C4-2B (cell line): ENCODE data around the gene LETM1.
A peak's percentile ranks its signal among the peaks of the same experiment; 100 is the strongest.

ENCODE experiments used
- H3K27ac ChIP-seq: fragments of 450-650 bp; 2 replicates; pipeline ENCODE4 v1.5.1; 2017
- CTCF ChIP-seq: fragments of 450-650 bp; conservative IDR thresholded peaks from 2 replicates; pipeline ENCODE4 v1.5.1; 2017; ENCODE audit warnings: mild to moderate bottlenecking
- ZFX ChIP-seq: fragments of 450-650 bp; IDR thresholded peaks from 2 replicates; pipeline ENCODE4 v1.6.1; 2017

The LETM1 gene

GRCh38 chr4:1873291-1873690 is 17.3 kb upstream of the LETM1 start:
- no peak for TF ChIP-seq CTCF
- TF ChIP-seq ZFX: no peak
- no peak overlapping the region for H3K27ac ChIP-seq

- no peak overlapping the region for H3K27ac ChIP-seq
- no peak for TF ChIP-seq CTCF
- TF ChIP-seq ZFX: no peak
Measured at GRCh38 chr4:1872870-1873269, 16.9 kb upstream of the LETM1 start.

GRCh38 chr4:1871471-1872021 is 15.6 kb upstream of the LETM1 start:
- peak overlapping the region; percentile 90 for H3K27ac ChIP-seq
- TF ChIP-seq CTCF: no peak
- peak; percentile 92 for TF ChIP-seq ZFX

- H3K27ac ChIP-seq: peak within 1 kb of the TSS; percentile 98
- TF ChIP-seq CTCF (no peak), ZFX (peak; percentile 43; the same call in 1 of the 2 replicates)
Measured at GRCh38 chr4:1870578-1871443, 14.9 kb upstream of the LETM1 start, which contains the start of gene NSD2. TSS of gene NSD2 (plus strand) at chr4:1871393. CDS start at chr4:1900655, 29,262 bp downstream.

- H3K27ac ChIP-seq: peak overlapping the region; percentile 98
- TF ChIP-seq ZFX: no peak
- no peak for TF ChIP-seq CTCF
Measured at GRCh38 chr4:1870328-1870577, 14.3 kb upstream of the LETM1 start.

GRCh38 chr4:1869530-1870327 is 13.8 kb upstream of the LETM1 start:
- H3K27ac ChIP-seq: peak overlapping the region; percentile 98
- TF ChIP-seq ZFX: no peak
- no peak for TF ChIP-seq CTCF

GRCh38 chr4:1868912-1869311 is 13.0 kb upstream of the LETM1 start:
- peak overlapping the region; percentile 98; the same call in 1 of the 2 replicates for H3K27ac ChIP-seq
- TF ChIP-seq ZFX: no peak
- no peak for TF ChIP-seq CTCF
